Endothelial cell of umbilical vein (primary cell): ENCODE results near the gene PROM1. TPM values are rescaled to one million over a fixed set of nuclear protein-coding genes. Genes with fewer than 3 reads are reported as not detected.

Experiments
- BruUV-seq: library from RNA; stranded (reverse); fragments of 400-500 nt; replicated peaks from 2 replicates; lab custom pipeline; 2021; lab: Mats Ljungman, UMichigan
- CTCF ChIA-PET: fragments of 300-600, 350-600 bp; sonication (Branson Sonifier 250); formaldehyde crosslinking; loops from one replicate; lab custom pipeline; 2021; ENCODE audit warnings: antibody characterized with exemption, inconsistent platforms; lab: Charles Lee
- POLR2A ChIA-PET: fragments of 300-600, 350-600 bp; sonication (Branson Sonifier 250); formaldehyde crosslinking; loops from one replicate; lab custom pipeline; 2021; ENCODE audit warnings: antibody characterized with exemption, inconsistent platforms; lab: Charles Lee
- DNase-seq: peaks from one replicate; pipeline ENCODE4 v3.0.0-alpha.2; 2011; ENCODE audit warnings: low read depth, low spot score
- FAIRE-seq: peaks from 2 replicates; lab custom pipeline; 2011; peaks lifted over from hg19 to GRCh38; lab: Jason Lieb, UNC
- H2AFZ ChIP-seq: 2 replicates; pipeline ENCODE4 v1.6.0; 2012; ENCODE audit warnings: low read depth, low read length, control low read depth, inconsistent platforms
- H3K27ac ChIP-seq: 2 replicates; pipeline ENCODE4 v1.5.1; 2011; ENCODE audit warnings: low read depth, mild to moderate bottlenecking, control low read depth, low read length, moderate library complexity; ENCODE audit not compliant: insufficient read depth
- H3K27me3 ChIP-seq, 2 experiments: 2 replicates each; pipeline versions ENCODE4 v1.6.0 to v1.6.1; 2011; ENCODE audit warnings: low read length in 2 of 2, mixed read lengths in 1 of 2; ENCODE audit not compliant: control insufficient read depth in 2 of 2, insufficient read depth in 2 of 2
- H3K36me3 ChIP-seq, 2 experiments: 2 replicates in 1 of 2; 3 replicates in 1 of 2; pipeline ENCODE4 v1.5.1; 2011; ENCODE audit warnings: low read length in 2 of 2, mild to moderate bottlenecking in 1 of 2, moderate library complexity in 1 of 2; ENCODE audit not compliant: control insufficient read depth in 2 of 2, insufficient read depth in 2 of 2; ENCODE audit errors: extremely low read depth in 1 of 2
- H3K4me1 ChIP-seq: 3 replicates; pipeline ENCODE4 v1.5.1; 2011; ENCODE audit warnings: mild to moderate bottlenecking, low read length; ENCODE audit not compliant: control insufficient read depth, insufficient read depth; ENCODE audit errors: extremely low read depth
- H3K4me2 ChIP-seq: 2 replicates; pipeline ENCODE4 v1.6.1; 2011; ENCODE audit warnings: low read length, control low read depth, mixed read lengths; ENCODE audit not compliant: insufficient read depth
- H3K4me3 ChIP-seq, 3 experiments: fragments of 200-600 bp in 1 of 3; sonication (generic), shearing (Covaris generic) in 1 of 3; replicated peaks in 1 of 3; 2 replicates each; pipeline ENCODE4 v1.5.1; 2011 to 2016; ENCODE audit warnings: control low read depth in 3 of 3, low read length in 3 of 3, mild to moderate bottlenecking in 2 of 3, inconsistent platforms in 1 of 3, low read depth in 1 of 3, moderate library complexity in 1 of 3; ENCODE audit not compliant: insufficient read depth in 1 of 3
- H3K79me2 ChIP-seq: 2 replicates; pipeline ENCODE4 v1.6.0; 2012; ENCODE audit warnings: low read length, inconsistent platforms; ENCODE audit not compliant: control insufficient read depth, insufficient read depth
- H3K9ac ChIP-seq: replicated peaks from 2 replicates; pipeline ENCODE3; 2011; ENCODE audit warnings: low read length, control low read depth; ENCODE audit not compliant: insufficient read depth; ENCODE audit errors: extremely low read depth
- H3K9me1 ChIP-seq: replicated peaks from 3 replicates; pipeline ENCODE4 v1.6.0; 2011; ENCODE audit warnings: mild to moderate bottlenecking, low read length; ENCODE audit not compliant: control insufficient read depth, insufficient read depth; ENCODE audit errors: extremely low read depth
- H3K9me3 ChIP-seq: replicated peaks from 2 replicates; pipeline ENCODE4 v1.5.1; 2012; ENCODE audit warnings: low read length, inconsistent platforms; ENCODE audit not compliant: control insufficient read depth, insufficient read depth
- H4K20me1 ChIP-seq: replicated peaks from 2 replicates; pipeline ENCODE3; 2011; ENCODE audit warnings: mild to moderate bottlenecking, low read length; ENCODE audit not compliant: control insufficient read depth, insufficient read depth; ENCODE audit errors: extremely low read depth
- EZH2 ChIP-seq: IDR thresholded peaks from 2 replicates; pipeline ENCODE4 v1.6.1; 2012; ENCODE audit warnings: borderline replicate concordance, low read depth, mild to moderate bottlenecking, moderate library complexity, low read length, inconsistent platforms; ENCODE audit not compliant: severe bottlenecking
- FOS ChIP-seq: IDR thresholded peaks from 2 replicates; pipeline ENCODE4 v1.6.1; 2011; ENCODE audit warnings: mild to moderate bottlenecking, low read length, moderate library complexity, borderline replicate concordance; ENCODE audit not compliant: insufficient read depth
- GATA2 ChIP-seq: IDR thresholded peaks from 2 replicates; pipeline ENCODE4 v1.7.0; 2011; ENCODE audit warnings: low read depth, mild to moderate bottlenecking, moderate library complexity, mixed read lengths, low read length; ENCODE audit not compliant: insufficient read length, insufficient read depth
- JUN ChIP-seq: IDR thresholded peaks from 2 replicates; pipeline ENCODE4 v1.6.1; 2011; ENCODE audit warnings: borderline replicate concordance, low read depth; ENCODE audit not compliant: insufficient read length, insufficient read depth
- MYC ChIP-seq: IDR thresholded peaks from one replicate; pipeline ENCODE4 v1.6.1; 2011; ENCODE audit warnings: mild to moderate bottlenecking, low read depth, low read length
- POLR2A ChIP-seq: IDR thresholded peaks from 2 replicates; pipeline ENCODE4 v1.6.1; 2012; ENCODE audit warnings: low read depth, mild to moderate bottlenecking, control low read depth, low read length
- POLR2AphosphoS5 ChIP-seq: IDR thresholded peaks from 2 replicates; pipeline ENCODE4 v1.6.1; 2012; ENCODE audit warnings: low read depth, mild to moderate bottlenecking, control low read depth, low read length, moderate library complexity; ENCODE audit not compliant: insufficient read depth
- dilution Hi-C: fragments of 300-500 bp; cut with MboI; formaldehyde crosslinking; loops from one replicate; pipeline ENCODE4 v1.15.0; 2019; ENCODE audit warnings: low sequenced_read_pairs; ENCODE audit not compliant: extremely low pct_ligation_motif_present
- intact Hi-C: fragments of 100-400 bp; cut with micrococcal nuclease; formaldehyde crosslinking; loops from one replicate; pipeline ENCODE4 v1.10.0; 2022
- polyA plus RNA-seq, 4 experiments: library from polyadenylated mRNA; depleted of rRNA in 3 of 4; stranded (reverse) in 3 of 4; unstranded in 1 of 4; fragments of >200 nt; gene quantifications; 2 replicates each; pipeline versions ENCODE4 v1.2.1 to v1.2.3, GENCODE V29; 2011 to 2012; ENCODE audit warnings: missing spikeins in 1 of 4
- total RNA-seq: library from RNA; stranded (reverse); gene quantifications from 2 replicates; pipeline ENCODE4 v1.2.3, GENCODE V29; 2021
- TF ChIP-seq, protein P1 (sequence below): IDR thresholded peaks from 2 replicates; pipeline ENCODE4 v1.6.1; 2011; ENCODE audit not compliant: insufficient read depth, insufficient read length
- TF ChIP-seq, protein P2 (sequence below), 2 donors: IDR thresholded peaks; 1 replicate in 1 of 2; 2 replicates in 1 of 2; pipeline ENCODE4 v1.5.1; 2011; ENCODE audit warnings: low read length in 2 of 2, mild to moderate bottlenecking in 2 of 2, moderate library complexity in 2 of 2, control low read depth in 1 of 2, inconsistent platforms in 1 of 2, low read depth in 1 of 2; ENCODE audit not compliant: insufficient read depth in 1 of 2; ENCODE audit errors: extremely low read depth in 1 of 2

The PROM1 gene
- total and polyA plus RNA-seq, 2 donors (not counting 3 experiments of a cell fraction or from before 2014, with no cell fraction given), result 0.36 to 1.7 TPM

DNA sequence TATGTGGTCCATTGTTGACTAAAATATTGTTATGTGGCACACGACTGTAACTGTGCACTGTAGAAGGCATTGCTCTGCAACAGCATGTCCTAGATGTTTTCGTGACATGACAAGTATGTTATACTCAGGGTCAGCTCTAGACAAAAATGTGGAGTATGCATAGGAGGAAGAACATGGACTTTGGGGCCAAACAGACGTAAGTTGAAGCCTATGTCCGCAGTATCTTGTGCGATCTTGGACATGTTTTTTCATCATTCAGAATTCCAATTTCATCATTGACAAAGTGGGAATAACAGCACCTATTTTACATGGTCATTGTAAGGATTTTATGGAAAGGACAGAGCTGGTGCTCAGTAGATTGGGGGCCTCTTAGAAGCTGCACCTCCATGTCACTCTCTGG lies 27.7 kb upstream of the PROM1 start:
- no peak overlapping the region for H2AFZ ChIP-seq
- ChIA-PET CTCF (no interaction called here), POLR2A (no interaction called here)
- intact Hi-C loops, result no loop called here
- H3K27me3 ChIP-seq, result no peaks in the 10 kb centered on the region
- dilution Hi-C loops, result no loop called here
- H3K4me3 ChIP-seq, result no peak overlapping the region
- DNase-seq (no peak), FAIRE-seq (no peak)
- no peak overlapping the region for H3K9ac ChIP-seq
- H3K9me1 ChIP-seq, result no peaks in the 10 kb centered on the region
- no TSS peak for BruUV-seq
- H4K20me1 ChIP-seq, result no peaks in the 10 kb centered on the region
- H3K4me1 ChIP-seq, result no peaks in the 10 kb centered on the region
- no peaks in the 10 kb centered on the region for H3K79me2 ChIP-seq
- TF ChIP-seq, protein P1, sequence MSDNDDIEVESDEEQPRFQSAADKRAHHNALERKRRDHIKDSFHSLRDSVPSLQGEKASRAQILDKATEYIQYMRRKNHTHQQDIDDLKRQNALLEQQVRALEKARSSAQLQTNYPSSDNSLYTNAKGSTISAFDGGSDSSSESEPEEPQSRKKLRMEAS, result no peak
- no peak for TF ChIP-seq POLR2AphosphoS5
- no peak for TF ChIP-seq POLR2A
- TF ChIP-seq, protein P2, sequence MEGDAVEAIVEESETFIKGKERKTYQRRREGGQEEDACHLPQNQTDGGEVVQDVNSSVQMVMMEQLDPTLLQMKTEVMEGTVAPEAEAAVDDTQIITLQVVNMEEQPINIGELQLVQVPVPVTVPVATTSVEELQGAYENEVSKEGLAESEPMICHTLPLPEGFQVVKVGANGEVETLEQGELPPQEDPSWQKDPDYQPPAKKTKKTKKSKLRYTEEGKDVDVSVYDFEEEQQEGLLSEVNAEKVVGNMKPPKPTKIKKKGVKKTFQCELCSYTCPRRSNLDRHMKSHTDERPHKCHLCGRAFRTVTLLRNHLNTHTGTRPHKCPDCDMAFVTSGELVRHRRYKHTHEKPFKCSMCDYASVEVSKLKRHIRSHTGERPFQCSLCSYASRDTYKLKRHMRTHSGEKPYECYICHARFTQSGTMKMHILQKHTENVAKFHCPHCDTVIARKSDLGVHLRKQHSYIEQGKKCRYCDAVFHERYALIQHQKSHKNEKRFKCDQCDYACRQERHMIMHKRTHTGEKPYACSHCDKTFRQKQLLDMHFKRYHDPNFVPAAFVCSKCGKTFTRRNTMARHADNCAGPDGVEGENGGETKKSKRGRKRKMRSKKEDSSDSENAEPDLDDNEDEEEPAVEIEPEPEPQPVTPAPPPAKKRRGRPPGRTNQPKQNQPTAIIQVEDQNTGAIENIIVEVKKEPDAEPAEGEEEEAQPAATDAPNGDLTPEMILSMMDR (IDR thresholded peaks at IDR 0.05; ENCODE audit: extremely low read depth in 1 of 2, insufficient read depth in 1 of 2, low read depth in 1 of 2, low read length in 2 of 2), result no peak
- TF ChIP-seq GATA2, result no peak
- no peak for TF ChIP-seq EZH2
- TF ChIP-seq MYC, result no peak
- TF ChIP-seq FOS, result no peak
- no peak for TF ChIP-seq JUN
- H3K36me3 ChIP-seq, result no peaks in the 10 kb centered on the region
- no peak overlapping the region for H3K27ac ChIP-seq
- H3K4me2 ChIP-seq, result no peak overlapping the region
- H3K9me3 ChIP-seq, result no peaks in the 10 kb centered on the region
